ENCODE measurements around the gene ASAP2. TPM values are rescaled to one million over a fixed set of nuclear protein-coding genes. Genes with fewer than 3 reads are reported as not detected.

The ASAP2 gene
- total RNA-seq, 1 experiment from 2014 or later, result 60.3 TPM

DNA sequence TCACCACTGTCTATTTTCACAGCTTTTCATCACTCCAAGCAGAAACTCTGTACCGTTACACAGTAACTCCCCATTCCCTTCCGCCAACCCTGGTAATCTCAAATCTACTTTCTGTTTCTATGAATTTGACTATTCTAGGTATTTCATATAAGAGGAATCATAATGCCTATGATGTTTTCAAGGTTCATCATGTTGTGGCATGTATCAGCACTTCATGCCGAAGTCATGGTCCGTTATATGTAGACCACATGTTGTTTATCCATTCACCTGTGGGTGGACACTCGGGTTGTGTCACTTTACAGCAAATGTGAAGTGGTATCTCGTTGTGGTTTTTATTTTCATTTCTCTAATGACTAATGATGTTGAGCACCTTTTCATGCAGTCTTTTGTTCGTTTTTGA lies 238.5 kb downstream of the ASAP2 start:
- Histone ChIP-seq H4K20me1 (ENCODE audit: insufficient read depth) (no peaks in the 10 kb centered on the region), H3K27ac (no peak overlapping the region), H3K9me3 (ENCODE audit: insufficient read depth, low read depth) (no peaks in the 10 kb centered on the region), H3K4me2 (no peak overlapping the region), H3K36me3 (ENCODE audit: low read depth) (peaks cover 44% of the 10 kb centered on the region), H3K79me2 (ENCODE audit: low read depth) (no peaks in the 10 kb centered on the region), H3K27me3 (ENCODE audit: insufficient read depth, low read depth) (no peaks in the 10 kb centered on the region), H3K9me2 (ENCODE audit: insufficient read depth) (no peaks in the 10 kb centered on the region), H3K4me3 (no peak overlapping the region), H3K4me1 (replicated peaks; ENCODE audit: insufficient read depth) (no peaks in the 10 kb centered on the region), H2AFZ (no peak overlapping the region), H3F3A (ENCODE audit: insufficient read depth, low read depth) (no peaks in the 10 kb centered on the region)
- no peak for DNase-seq
- CTCF ChIA-PET, result no interaction called here
- BruUV-seq (replicated peaks), result no TSS peak
- POLR2A ChIA-PET (ENCODE audit: unreplicated experiment), result no interaction called here
- intact Hi-C loops (cut with micrococcal nuclease; ENCODE audit: unreplicated experiment), result no loop called here
- TF ChIP-seq CTCF (conservative IDR thresholded peaks at IDR 0.05), result no peak
- no peak for TF ChIP-seq EZH2 (IDR thresholded peaks at IDR 0.05; ENCODE audit: low read depth)

DNA sequence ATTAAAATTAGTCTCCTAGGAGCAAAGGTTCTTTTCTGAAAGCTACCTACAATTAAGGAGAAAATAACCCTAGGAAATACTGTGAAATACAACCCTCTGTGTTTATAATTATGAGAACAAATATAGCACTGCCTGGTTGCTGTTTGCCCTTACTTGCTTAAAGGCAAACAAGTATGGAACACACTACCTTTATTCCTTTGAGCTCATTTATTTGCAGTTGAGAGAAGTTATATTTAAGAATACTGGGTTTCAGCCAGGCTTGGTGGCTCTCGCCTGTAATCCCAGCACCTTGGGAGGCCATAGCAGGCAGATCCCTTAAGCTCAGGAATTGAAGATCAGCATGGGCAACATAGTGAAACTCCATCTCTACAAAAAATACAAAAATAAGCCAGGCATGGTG lies 244.6 kb downstream of the ASAP2 start:
- no TSS peak for BruUV-seq (replicated peaks)
- DNase-seq, result no peak
- CTCF ChIA-PET, result interaction anchor here (0.6 kb wide), 1 partner anchor 623 kb away, joined by 3 read pairs; no protein-coding TSS in a partner anchor

More for the DNA sequence above, 244.6 kb downstream of the ASAP2 start:
- no peaks in the 10 kb centered on the region for H3K9me2 ChIP-seq (ENCODE audit: insufficient read depth)
- H3K4me2 ChIP-seq, result no peak overlapping the region
- POLR2A ChIA-PET (ENCODE audit: unreplicated experiment), result no interaction called here
- no peak overlapping the region for H2AFZ ChIP-seq
- intact Hi-C loops (cut with micrococcal nuclease; ENCODE audit: unreplicated experiment), result no loop called here
- 0 out of 2 replicates have a peak overlapping the region, but pooled peaks have one; percentile 3 for H3K27ac ChIP-seq
- no peaks in the 10 kb centered on the region for H3K79me2 ChIP-seq (ENCODE audit: low read depth)
- peaks cover 34% of the 10 kb centered on the region for H3K36me3 ChIP-seq (ENCODE audit: low read depth)
- H3K27me3 ChIP-seq (ENCODE audit: insufficient read depth, low read depth), result no peaks in the 10 kb centered on the region
- TF ChIP-seq EZH2 (IDR thresholded peaks at IDR 0.05; ENCODE audit: low read depth) (no peak), CTCF (conservative IDR thresholded peaks at IDR 0.05) (no peak)
- no peaks in the 10 kb centered on the region for H3K9me3 ChIP-seq (ENCODE audit: insufficient read depth, low read depth)
- H4K20me1 ChIP-seq (ENCODE audit: insufficient read depth), result no peaks in the 10 kb centered on the region
- peaks cover 3% of the 10 kb centered on the region; the same call in 1 of the 2 replicates for H3F3A ChIP-seq (ENCODE audit: insufficient read depth, low read depth)
- H3K4me1 ChIP-seq (replicated peaks; ENCODE audit: insufficient read depth), result no peaks in the 10 kb centered on the region
- H3K4me3 ChIP-seq, result no peak overlapping the region

Other genes with a start within 250 kb of the ASAP2 start
- 45.3 and 57.7 TPM in 2 replicates for gene MBOAT2, start 203.1 kb upstream of the ASAP2 start, total RNA-seq (2021)
- 68.1 and 82.5 TPM in 2 replicates for gene ITGB1BP1, start 216.7 kb downstream of the ASAP2 start, total RNA-seq (2021)
- 52.0 and 61.5 TPM in 2 replicates for gene CPSF3, start 216.8 kb downstream of the ASAP2 start, total RNA-seq (2021)

Data from PC-9 (cell line).